Tibial artery (tissue), 4 donors: ENCODE data around the gene SMARCAL1.

Experiments
- DNase-seq, 2 donors: peaks; one replicate each; pipeline ENCODE4 v3.0.0-alpha.2; 2019
- H3K27ac ChIP-seq, 2 donors: fragments of 200-600 bp; sonication (generic) in 1 of 2; 1 replicate in 1 of 2; 2 replicates in 1 of 2; pipeline ENCODE4 v1.5.1; 2018 to 2019; ENCODE audit warnings: mild to moderate bottlenecking in 1 of 2
- H3K27me3 ChIP-seq, 2 donors: fragments of 200-600 bp; sonication (generic) in 1 of 2; one replicate each; pipeline versions ENCODE4 v1.5.1 to v1.6.0; 2016 to 2019
- H3K36me3 ChIP-seq, 3 donors: fragments of 200-600 bp; sonication (generic) in 2 of 3; one replicate each; pipeline ENCODE4 v1.5.1; 2016 to 2019; ENCODE audit warnings: mild to moderate bottlenecking in 2 of 3
- H3K4me1 ChIP-seq, 4 donors: fragments of 200-600 bp; sonication (generic) in 2 of 4; 1 replicate in 3 of 4; 2 replicates in 1 of 4; pipeline ENCODE4 v1.5.1; 2016 to 2019
- H3K4me3 ChIP-seq, 2 donors: fragments of 200-600 bp; sonication (generic) in 1 of 2; 1 replicate in 1 of 2; 2 replicates in 1 of 2; pipeline ENCODE4 v1.5.1; 2018 to 2019; ENCODE audit warnings: mild to moderate bottlenecking in 2 of 2
- H3K9me3 ChIP-seq, 3 donors: fragments of 200-600 bp; sonication (generic) in 1 of 3; one replicate each; pipeline ENCODE4 v1.5.1; 2016 to 2019
- CTCF ChIP-seq, 2 experiments: fragments of 200-600 bp in 1 of 2; fragments of 450-650 bp in 1 of 2; IDR thresholded peaks; one replicate each; pipeline ENCODE4 v1.5.1; 2017 to 2019; ENCODE audit warnings: antibody characterized with exemption in 2 of 2, mild to moderate bottlenecking in 1 of 2, moderate library complexity in 1 of 2
- intact Hi-C: fragments of 100-400 bp; cut with DNase I; formaldehyde crosslinking; loops from one replicate; pipeline ENCODE4 v1.15.0; 2023; ENCODE audit warnings: low total_unique reads

The SMARCAL1 gene

GRCh38 chr2:216412022-216412999 lies at the start of gene SMARCAL1:
SMARCAL1 (plus strand) TSS chr2:216412484; CDS start chr2:216414705, 2,221 bp downstream.
- H3K4me1 ChIP-seq = peaks cover 0 to 7% (median 4%) of the 10 kb centered on the region in 4 donors
- no peaks in the 10 kb centered on the region for H3K9me3 ChIP-seq
- TF ChIP-seq CTCF (IDR thresholded peaks at IDR 0.05) = no peak
- H3K36me3 ChIP-seq = peaks cover 18 to 22% (median 19%) of the 10 kb centered on the region in 3 donors
- H3K27me3 ChIP-seq = peaks cover 0 to 5% of the 10 kb centered on the region in 2 donors
- peak within 1 kb of the TSS; percentile 71 to 91 for H3K4me3 ChIP-seq
- peak; percentile 99 for DNase-seq
- H3K27ac ChIP-seq = peak within 1 kb of the TSS; percentile 90 to 95
- intact Hi-C loops = no loop called here

- no peak for TF ChIP-seq CTCF (IDR thresholded peaks at IDR 0.05)
- no peaks in the 10 kb centered on the region for H3K4me1 ChIP-seq
These were observed 49.6 kb upstream of the SMARCAL1 start for GRCh38 chr2:216362730-216363129.

GRCh38 chr2:216363221-216363620 lies 49.1 kb upstream of the SMARCAL1 start:
- TF ChIP-seq CTCF (IDR thresholded peaks at IDR 0.05) = no peak

More at GRCh38 chr2:216362730-216363129, 49.6 kb upstream of the SMARCAL1 start:
- Histone ChIP-seq H3K4me3 (no peak overlapping the region), H3K36me3 (no peaks in the 10 kb centered on the region), H3K27me3 (peaks cover 0 to 30% of the 10 kb centered on the region in 2 donors), H3K27ac (no peak overlapping the region), H3K9me3 (no peaks in the 10 kb centered on the region)
- intact Hi-C loops = no loop called here
- DNase-seq = no peak

GRCh38 chr2:216365518-216365917 lies 46.8 kb upstream of the SMARCAL1 start:
- DNase-seq = no peak
- Histone ChIP-seq H3K4me1 (no peaks in the 10 kb centered on the region), H3K36me3 (no peaks in the 10 kb centered on the region), H3K4me3 (no peak overlapping the region), H3K9me3 (no peaks in the 10 kb centered on the region), H3K27me3 (peaks cover 0 to 38% of the 10 kb centered on the region in 2 donors), H3K27ac (no peak overlapping the region)
- TF ChIP-seq CTCF (IDR thresholded peaks at IDR 0.05) = no peak
- intact Hi-C loops = no loop called here

More at GRCh38 chr2:216363221-216363620, 49.1 kb upstream of the SMARCAL1 start:
- Histone ChIP-seq H3K36me3 (no peaks in the 10 kb centered on the region), H3K4me1 (no peaks in the 10 kb centered on the region), H3K9me3 (no peaks in the 10 kb centered on the region), H3K27ac (no peak overlapping the region), H3K4me3 (no peak overlapping the region), H3K27me3 (peaks cover 0 to 26% of the 10 kb centered on the region in 2 donors)
- DNase-seq = no peak
- intact Hi-C loops = no loop called here

GRCh38 chr2:216366777-216367471 lies 45.4 kb upstream of the SMARCAL1 start:
- Histone ChIP-seq H3K4me3 (no peak overlapping the region), H3K27ac (no peak overlapping the region), H3K9me3 (no peaks in the 10 kb centered on the region), H3K36me3 (no peaks in the 10 kb centered on the region), H3K27me3 (peaks cover 0 to 52% of the 10 kb centered on the region in 2 donors), H3K4me1 (peaks cover 0 to 10% (median 9%) of the 10 kb centered on the region in 4 donors)
- intact Hi-C loops = no loop called here
- no peak for TF ChIP-seq CTCF (IDR thresholded peaks at IDR 0.05)
- no peak for DNase-seq
